GM23338 (cell line): Measurements from ENCODE around the gene IGSF9B. TPM values are rescaled to one million over a fixed set of nuclear protein-coding genes. Genes with fewer than 3 reads are reported as not detected.

Experiments used
- ATAC-seq: fragments of 200-7000 bp; cut with Tn5 transposase; 3 replicates; pipeline ENCODE4 v1.9.1; 2020
- DNase-seq: peaks from one replicate; pipeline ENCODE4 v3.0.0-alpha.2; 2015; ENCODE audit warnings: low spot score
- H2AFZ ChIP-seq: fragments of 200-600 bp; sonication (generic); 2 replicates; pipeline ENCODE4 v1.8.0; 2016; ENCODE audit warnings: antibody characterized with exemption, mild to moderate bottlenecking, moderate library complexity
- H3F3A ChIP-seq: fragments of 200-600 bp; sonication (generic); replicated peaks from 2 replicates; pipeline ENCODE4 v1.8.0; 2017; ENCODE audit warnings: antibody characterized with exemption, mixed run types, low read depth
- H3K27ac ChIP-seq: fragments of 200-600 bp; sonication (generic); 2 replicates; pipeline ENCODE4 v1.6.1; 2016; ENCODE audit warnings: low read depth
- H3K27me3 ChIP-seq: fragments of 200-600 bp; sonication (generic); 2 replicates; pipeline ENCODE4 v1.8.0; 2016; ENCODE audit warnings: mild to moderate bottlenecking, mixed run types, moderate library complexity; ENCODE audit not compliant: insufficient read depth
- H3K36me3 ChIP-seq: fragments of 200-600 bp; sonication (generic); 2 replicates; pipeline ENCODE4 v1.8.0; 2016; ENCODE audit warnings: mild to moderate bottlenecking; ENCODE audit not compliant: insufficient read depth
- H3K4me1 ChIP-seq: fragments of 200-600 bp; sonication (generic); 2 replicates; pipeline ENCODE4 v1.8.0; 2016; ENCODE audit warnings: mild to moderate bottlenecking, moderate library complexity; ENCODE audit not compliant: insufficient read depth
- H3K4me2 ChIP-seq: fragments of 200-600 bp; sonication (generic); 2 replicates; pipeline ENCODE4 v1.7.1; 2017; ENCODE audit warnings: mixed run types
- H3K4me3 ChIP-seq: fragments of 200-600 bp; sonication (generic); 2 replicates; pipeline ENCODE4 v1.6.1; 2016; ENCODE audit warnings: mixed run types
- H3K79me2 ChIP-seq: fragments of 200-600 bp; sonication (generic); replicated peaks from 2 replicates; pipeline ENCODE4 v1.8.0; 2017; ENCODE audit warnings: mild to moderate bottlenecking; ENCODE audit not compliant: insufficient read depth
- H3K9me2 ChIP-seq: fragments of 200-600 bp; sonication (generic); 2 replicates; pipeline ENCODE4 v1.8.0; 2017; ENCODE audit not compliant: insufficient read depth
- H4K20me1 ChIP-seq: fragments of 200-600 bp; sonication (generic); replicated peaks from 2 replicates; pipeline ENCODE4 v1.8.0; 2017; ENCODE audit warnings: mild to moderate bottlenecking; ENCODE audit not compliant: insufficient read depth
- H3K27ac Mint-ChIP-seq: 2 replicates; pipeline ENCODE4 v1.8.0; 2020; ENCODE audit warnings: inconsistent platforms, mild to moderate bottlenecking, moderate library complexity, mixed read lengths
- H3K27me3 Mint-ChIP-seq: 3 replicates; pipeline ENCODE4 v1.8.0; 2022; ENCODE audit warnings: low read depth, mild to moderate bottlenecking, moderate library complexity, mixed read lengths, inconsistent platforms; ENCODE audit not compliant: insufficient read depth, poor library complexity
- H3K36me3 Mint-ChIP-seq: 3 replicates; pipeline ENCODE4 v1.8.0; 2021; ENCODE audit warnings: low read depth, mild to moderate bottlenecking, inconsistent platforms, moderate library complexity, mixed read lengths
- H3K4me1 Mint-ChIP-seq: 3 replicates; pipeline ENCODE4 v1.8.0; 2020; ENCODE audit warnings: mild to moderate bottlenecking, inconsistent platforms, mixed read lengths
- H3K4me3 Mint-ChIP-seq: 3 replicates; pipeline ENCODE4 v1.8.0; 2021; ENCODE audit warnings: moderate library complexity, mild to moderate bottlenecking, inconsistent platforms, mixed read lengths
- H3K9me3 Mint-ChIP-seq: 3 replicates; pipeline ENCODE4 v1.8.0; 2020; ENCODE audit warnings: moderate library complexity, mild to moderate bottlenecking, inconsistent platforms, mixed read lengths
- EZH2 ChIP-seq: fragments of 200-600 bp; sonication (generic); IDR thresholded peaks from one replicate; pipeline ENCODE4 v1.8.0; 2017; ENCODE audit warnings: antibody characterized with exemption, mild to moderate bottlenecking, low read depth; ENCODE audit not compliant: unreplicated experiment
- POLR2AphosphoS5 ChIP-seq: IDR thresholded peaks from 2 replicates; pipeline ENCODE4 v1.6.1; 2016; ENCODE audit warnings: antibody characterized with exemption, low read depth
- REST ChIP-seq: IDR thresholded peaks from one replicate; pipeline ENCODE4 v1.6.1; 2018; ENCODE audit warnings: antibody characterized with exemption; ENCODE audit not compliant: unreplicated experiment
- STAT1 ChIP-seq: IDR thresholded peaks from one replicate; pipeline ENCODE4 v1.6.1; 2016; ENCODE audit warnings: antibody characterized with exemption; ENCODE audit not compliant: unreplicated experiment
- ZNF114 ChIP-seq: fragments of 250-450 bp; sonication (Bioruptor Pico); IDR thresholded peaks from 2 replicates; pipeline ENCODE4 v1.5.0; 2020; ENCODE audit warnings: mild to moderate bottlenecking, moderate library complexity
- ZNF462 ChIP-seq: fragments of 250-450 bp; sonication (Bioruptor Pico); IDR thresholded peaks from 2 replicates; pipeline ENCODE4 v1.5.0; 2020; ENCODE audit warnings: mild to moderate bottlenecking, moderate library complexity
- polyA plus RNA-seq: library from polyadenylated mRNA; unstranded; fragments of >200 nt; fragmentation: Nextera tagmentation; extraction: Ambion mirVana; gene quantifications from 2 replicates; pipeline ENCODE4 v1.2.1, GENCODE V29; 2016
- total RNA-seq: library from RNA; depleted of rRNA; stranded (reverse); fragments of >200 nt; shearing (Covaris generic); gene quantifications from 2 replicates; pipeline ENCODE4 v1.2.3, GENCODE V29; 2014

The IGSF9B gene
- total and polyA plus RNA-seq, 2 experiments from 2014 or later = 8.7 to 51.2 TPM

GRCh38 chr11:134001088-134001487, 44.3 kb upstream of the IGSF9B start:
- H3K27ac Mint-ChIP-seq = no peak overlapping the region
- no peaks in the 10 kb centered on the region for H3K4me1 Mint-ChIP-seq

More at GRCh38 chr11:134001088-134001487, 44.3 kb upstream of the IGSF9B start:
- Histone ChIP-seq H2AFZ (no peak overlapping the region), H3K27ac (no peak overlapping the region), H3K36me3 (no peaks in the 10 kb centered on the region), H3F3A (no peaks in the 10 kb centered on the region), H3K4me1 (no peaks in the 10 kb centered on the region), H3K4me2 (no peak overlapping the region), H3K9me2 (no peaks in the 10 kb centered on the region), H3K4me3 (no peak overlapping the region), H3K27me3 (no peaks in the 10 kb centered on the region), H4K20me1 (no peaks in the 10 kb centered on the region), H3K79me2 (no peaks in the 10 kb centered on the region)
- TF ChIP-seq STAT1 (no peak), ZNF462 (CRISPR knock-in tag) (no peak), POLR2AphosphoS5 (no peak), EZH2 (no peak), REST (no peak), ZNF114 (CRISPR knock-in tag) (no peak)
- Mint-ChIP-seq H3K4me3 (no peak overlapping the region), H3K9me3 (no peaks in the 10 kb centered on the region; the same call in 2 of the 3 replicates), H3K27me3 (peaks cover 12% of the 10 kb centered on the region), H3K36me3 (no peaks in the 10 kb centered on the region)
- ATAC-seq (no peak), DNase-seq (no peak)
